HL-60 (cell line): Measurements from ENCODE around the gene PRDM2.

Experiments used
- DNase-seq, 2 experiments: peaks; one replicate each; pipeline ENCODE4 v3.0.0-alpha.2; 2010 to 2020; ENCODE audit warnings: low read depth in 1 of 2, low spot score in 1 of 2
- H3K27ac ChIP-seq: fragments of 250-450 bp; sonication (Bioruptor Pico); replicated peaks from 2 replicates; pipeline ENCODE4 v1.5.1; 2020; ENCODE audit warnings: mild to moderate bottlenecking, moderate library complexity
- H3K27me3 ChIP-seq: fragments of 250-450 bp; sonication (Bioruptor Pico); 2 replicates; pipeline ENCODE4 v1.5.1; 2021; ENCODE audit warnings: mild to moderate bottlenecking, moderate library complexity; ENCODE audit not compliant: insufficient read depth, poor library complexity, severe bottlenecking
- H3K4me3 ChIP-seq: replicated peaks from 2 replicates; pipeline ENCODE4 v1.5.1; 2011; ENCODE audit warnings: mild to moderate bottlenecking, control low read depth, low read length; ENCODE audit not compliant: insufficient read depth
- CTCF ChIP-seq: IDR thresholded peaks from one replicate; pipeline ENCODE4 v1.5.1; 2011; ENCODE audit warnings: low read length, control low read depth, inconsistent platforms; ENCODE audit not compliant: insufficient read depth
- GABPA ChIP-seq: IDR thresholded peaks from 2 replicates; pipeline ENCODE4 v1.6.1; 2012; ENCODE audit warnings: low read depth
- POLR2AphosphoS5 ChIP-seq: IDR thresholded peaks from 2 replicates; pipeline ENCODE4 v1.6.1; 2012; ENCODE audit warnings: low read depth
- REST ChIP-seq: IDR thresholded peaks from 2 replicates; pipeline ENCODE4 v1.6.1; 2012; ENCODE audit warnings: low read depth; ENCODE audit not compliant: insufficient replicate concordance
- SPI1 ChIP-seq: IDR thresholded peaks from 2 replicates; pipeline ENCODE4 v1.6.1; 2012; ENCODE audit warnings: low read depth, mild to moderate bottlenecking, borderline replicate concordance

PRDM2 gene

GRCh38 chr1:13664451-13664850 is 35.5 kb upstream of the PRDM2 start:
- Histone ChIP-seq H3K4me3 (no peak overlapping the region), H3K27me3 (no peaks in the 10 kb centered on the region), H3K27ac (no peak overlapping the region)
- no peak for DNase-seq
- TF ChIP-seq GABPA (no peak), POLR2AphosphoS5 (no peak), CTCF (no peak), SPI1 (no peak), REST (no peak)

- Histone ChIP-seq H3K27me3 (no peaks in the 10 kb centered on the region), H3K27ac (no peak overlapping the region), H3K4me3 (no peak overlapping the region)
- TF ChIP-seq POLR2AphosphoS5 (no peak), REST (no peak), GABPA (no peak), SPI1 (no peak), CTCF (no peak)
- no peak for DNase-seq
Measured at GRCh38 chr1:13666317-13666716, 33.7 kb upstream of the PRDM2 start.

GRCh38 chr1:13667691-13668090 is 32.3 kb upstream of the PRDM2 start:
- H3K27ac ChIP-seq, result no peak overlapping the region
- no peak overlapping the region for H3K4me3 ChIP-seq
- DNase-seq, result no peak
- H3K27me3 ChIP-seq, result no peaks in the 10 kb centered on the region
- no peak for TF ChIP-seq REST
- TF ChIP-seq CTCF, result no peak
- no peak for TF ChIP-seq POLR2AphosphoS5
- TF ChIP-seq SPI1, result no peak
- no peak for TF ChIP-seq GABPA
